Sigmoid colon (tissue), 4 donors: ENCODE measurements around the gene ELMO3.

ENCODE experiments used
- EP300 ChIP-seq, 4 donors: sonication (generic); formaldehyde crosslinking; IDR thresholded peaks; one replicate each; pipeline ENCODE4 v1.6.1; 2017; ENCODE audit warnings: antibody characterized with exemption in 4 of 4
- POLR2A ChIP-seq, 2 donors: fragments of 450-650 bp; IDR thresholded peaks; one replicate each; pipeline ENCODE4 v1.6.1; 2016; ENCODE audit warnings: antibody characterized with exemption in 2 of 2, mild to moderate bottlenecking in 2 of 2, moderate library complexity in 2 of 2

DNA sequence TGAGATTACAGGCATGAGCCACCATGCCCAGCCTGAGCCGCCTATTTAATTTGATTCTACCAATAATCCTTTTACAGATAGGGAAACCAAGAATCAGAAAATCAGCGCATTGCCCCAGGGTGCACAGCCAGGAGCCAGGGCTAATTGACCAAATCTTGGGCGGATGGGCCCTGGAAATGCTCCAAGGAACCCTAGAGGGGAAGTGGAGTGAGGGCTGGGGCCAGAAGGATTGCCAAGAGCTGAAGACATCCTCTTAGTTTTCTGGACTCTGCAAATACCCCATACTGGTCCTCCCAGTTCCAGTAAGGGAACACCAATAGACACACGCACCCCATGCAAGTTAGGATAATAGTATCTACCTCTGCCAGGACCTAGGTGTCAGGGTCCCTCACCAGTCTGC is 44.5 kb downstream of the ELMO3 start:
- TF ChIP-seq POLR2A (IDR thresholded peaks at IDR 0.05) (no peak), EP300 (IDR thresholded peaks at IDR 0.05) (no peak)
